Epithelial cell of proximal tubule (primary cell): ENCODE results near the gene NUDT14. TPM values are rescaled to one million over a fixed set of nuclear protein-coding genes. Genes with fewer than 3 reads are reported as not detected.

Source experiments
- DNase-seq: peaks from one replicate; pipeline ENCODE4 v3.0.0-alpha.2; 2011; ENCODE audit warnings: low read depth
- H3K4me3 ChIP-seq: 2 replicates; pipeline ENCODE4 v1.5.1; 2011; ENCODE audit warnings: low read depth, mild to moderate bottlenecking, low read length
- total RNA-seq: library from RNA; depleted of rRNA; stranded (reverse); fragments of >200 nt; gene quantifications from 2 replicates; pipeline ENCODE4 v1.2.3, GENCODE V29; 2015
- TF ChIP-seq, protein P1 (sequence below): conservative IDR thresholded peaks from 2 replicates; pipeline ENCODE4 v1.5.1; 2012; ENCODE audit warnings: low read depth, mild to moderate bottlenecking, low read length

NUDT14 gene
- total RNA-seq, 1 donor from 2014 or later, result 30.2 TPM

DNA sequence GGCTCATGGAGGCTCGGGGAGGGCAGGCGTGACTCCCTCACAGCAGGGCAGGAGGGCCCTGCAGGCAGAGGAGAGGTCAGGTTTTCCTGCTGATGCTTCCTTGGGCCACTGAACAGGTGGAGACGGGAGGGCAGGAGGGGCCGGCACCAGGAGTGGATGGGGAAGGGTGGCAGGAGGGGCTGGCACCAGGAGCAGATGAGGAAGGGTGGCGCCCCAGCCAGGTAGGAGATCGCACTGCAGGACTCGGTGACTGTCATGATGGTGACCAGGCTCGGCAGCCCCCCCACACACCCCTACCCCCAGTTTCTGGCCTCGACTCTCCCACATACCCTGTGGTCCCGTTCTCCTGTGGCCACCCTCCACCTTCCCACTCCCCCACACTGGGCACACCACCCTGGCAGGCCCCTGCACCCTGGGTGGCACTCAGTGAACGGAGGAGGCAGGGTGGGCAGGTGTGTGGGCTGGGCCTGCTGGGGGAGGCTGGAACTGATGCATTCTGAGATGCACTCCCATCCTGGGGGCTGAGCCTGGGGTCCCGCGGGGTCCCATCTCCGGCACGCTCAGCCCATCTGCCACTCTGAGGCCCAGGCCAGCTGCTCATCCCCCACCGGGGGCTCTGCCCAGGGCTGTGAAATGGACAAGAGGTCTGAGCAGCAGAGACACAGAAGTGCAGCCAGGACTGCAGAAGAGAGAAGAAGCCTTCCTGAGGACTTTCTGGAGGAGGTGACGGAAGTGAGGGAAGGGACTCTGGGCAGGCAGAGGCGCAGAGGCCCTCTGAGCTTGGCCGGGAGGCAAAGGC lies 2.8 kb downstream of the NUDT14 start:
- TF ChIP-seq, protein P1, sequence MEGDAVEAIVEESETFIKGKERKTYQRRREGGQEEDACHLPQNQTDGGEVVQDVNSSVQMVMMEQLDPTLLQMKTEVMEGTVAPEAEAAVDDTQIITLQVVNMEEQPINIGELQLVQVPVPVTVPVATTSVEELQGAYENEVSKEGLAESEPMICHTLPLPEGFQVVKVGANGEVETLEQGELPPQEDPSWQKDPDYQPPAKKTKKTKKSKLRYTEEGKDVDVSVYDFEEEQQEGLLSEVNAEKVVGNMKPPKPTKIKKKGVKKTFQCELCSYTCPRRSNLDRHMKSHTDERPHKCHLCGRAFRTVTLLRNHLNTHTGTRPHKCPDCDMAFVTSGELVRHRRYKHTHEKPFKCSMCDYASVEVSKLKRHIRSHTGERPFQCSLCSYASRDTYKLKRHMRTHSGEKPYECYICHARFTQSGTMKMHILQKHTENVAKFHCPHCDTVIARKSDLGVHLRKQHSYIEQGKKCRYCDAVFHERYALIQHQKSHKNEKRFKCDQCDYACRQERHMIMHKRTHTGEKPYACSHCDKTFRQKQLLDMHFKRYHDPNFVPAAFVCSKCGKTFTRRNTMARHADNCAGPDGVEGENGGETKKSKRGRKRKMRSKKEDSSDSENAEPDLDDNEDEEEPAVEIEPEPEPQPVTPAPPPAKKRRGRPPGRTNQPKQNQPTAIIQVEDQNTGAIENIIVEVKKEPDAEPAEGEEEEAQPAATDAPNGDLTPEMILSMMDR, result no peak
- no peak for DNase-seq

DNA sequence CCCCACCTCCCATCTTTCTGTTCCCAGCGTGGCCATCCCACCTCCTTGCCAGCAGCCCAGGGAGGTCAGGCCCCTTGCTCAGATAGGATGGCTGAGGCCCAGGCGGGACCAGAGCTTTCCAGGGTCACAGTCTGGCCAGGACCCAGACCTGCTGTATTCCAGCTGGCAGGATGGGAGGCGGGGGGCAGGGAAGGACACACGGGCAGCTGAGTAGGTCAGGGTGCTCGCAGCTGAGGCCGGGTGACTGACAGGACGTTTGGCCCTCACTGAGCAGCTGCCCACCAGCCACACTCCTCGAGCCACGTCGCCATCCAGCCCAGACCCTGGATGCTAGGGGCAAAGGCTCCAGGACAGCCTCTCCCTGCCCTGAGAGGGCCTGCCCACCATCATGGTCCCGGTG lies 4.0 kb downstream of the NUDT14 start:
- no peak for DNase-seq
- H3K4me3 ChIP-seq, result no peak overlapping the region
- TF ChIP-seq, protein P1, result no peak

More for the DNA sequence above, 2.8 kb downstream of the NUDT14 start:
- H3K4me3 ChIP-seq, result no peak overlapping the region

DNA sequence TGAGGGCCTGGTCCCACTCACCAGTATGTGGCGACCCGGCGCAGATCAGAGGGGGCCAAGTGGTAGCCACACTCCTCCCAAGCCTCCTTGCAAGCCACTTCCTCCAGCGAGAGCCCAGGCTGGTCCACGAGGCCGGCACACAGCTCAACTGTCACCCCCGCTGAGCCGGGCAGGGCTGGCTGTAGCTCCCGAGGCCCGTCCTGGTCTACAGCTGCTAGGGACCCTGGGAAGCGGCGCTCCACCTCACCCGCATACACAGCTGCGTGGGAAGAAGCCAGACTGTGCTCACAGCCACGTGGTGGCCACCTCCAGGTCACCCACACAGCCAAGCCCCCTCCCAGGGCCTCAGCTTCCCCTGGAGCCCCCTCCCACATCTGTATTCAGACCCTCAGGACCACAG lies 4.6 kb downstream of the NUDT14 start:
- H3K4me3 ChIP-seq, result no peak overlapping the region
- TF ChIP-seq, protein P1, result no peak
- DNase-seq, result no peak

DNA sequence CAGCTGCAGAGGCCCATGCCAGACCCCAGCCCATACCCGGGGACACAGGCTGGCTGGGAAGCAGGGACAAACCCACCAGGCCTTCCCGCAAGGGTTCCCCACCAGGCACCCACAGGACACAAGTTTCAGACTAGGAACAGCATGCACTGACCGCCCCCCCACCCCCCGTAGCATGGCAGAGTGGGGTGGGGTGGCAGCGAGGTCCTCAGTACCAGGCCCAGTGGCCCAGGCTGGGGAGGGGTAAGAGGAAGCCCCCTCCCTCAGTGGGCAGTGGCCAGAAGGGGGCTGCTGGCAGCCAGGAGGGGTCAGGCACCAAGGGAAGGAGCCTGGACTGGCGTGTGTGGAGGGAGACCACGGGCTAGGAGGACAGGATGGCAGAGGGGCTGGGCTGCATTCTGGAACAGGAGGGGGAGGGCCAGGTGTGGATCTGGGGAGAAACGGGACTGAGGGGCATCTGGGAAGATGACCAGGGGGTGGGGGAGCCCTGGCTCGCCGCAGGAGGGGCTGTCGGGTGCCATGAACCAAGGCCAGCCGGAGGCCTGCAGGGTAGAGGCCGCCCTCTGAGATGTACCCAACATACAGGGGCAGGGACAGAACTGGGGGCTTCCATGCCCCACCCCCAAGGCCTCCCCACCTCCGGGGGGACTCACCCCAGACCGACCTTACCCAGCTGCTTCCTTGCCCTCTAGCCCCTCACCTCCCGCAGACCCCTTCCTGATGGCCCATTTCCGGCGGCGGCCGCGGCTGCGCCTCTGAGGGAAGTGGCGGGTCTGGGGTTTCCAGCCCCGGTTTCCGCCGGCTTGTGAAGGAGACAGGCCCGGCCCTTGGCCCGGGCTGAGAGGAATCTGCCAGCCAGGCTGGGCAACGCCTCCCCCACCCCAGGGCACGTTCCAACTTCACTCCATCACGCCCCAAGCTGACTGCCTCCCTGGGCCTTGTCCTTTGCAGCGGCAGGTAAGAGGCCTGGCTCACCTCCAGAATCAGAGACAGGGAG lies 6.9 kb downstream of the NUDT14 start:
- TF ChIP-seq, protein P1, result no peak
- no peak for DNase-seq
- H3K4me3 ChIP-seq, result no peak overlapping the region

DNA sequence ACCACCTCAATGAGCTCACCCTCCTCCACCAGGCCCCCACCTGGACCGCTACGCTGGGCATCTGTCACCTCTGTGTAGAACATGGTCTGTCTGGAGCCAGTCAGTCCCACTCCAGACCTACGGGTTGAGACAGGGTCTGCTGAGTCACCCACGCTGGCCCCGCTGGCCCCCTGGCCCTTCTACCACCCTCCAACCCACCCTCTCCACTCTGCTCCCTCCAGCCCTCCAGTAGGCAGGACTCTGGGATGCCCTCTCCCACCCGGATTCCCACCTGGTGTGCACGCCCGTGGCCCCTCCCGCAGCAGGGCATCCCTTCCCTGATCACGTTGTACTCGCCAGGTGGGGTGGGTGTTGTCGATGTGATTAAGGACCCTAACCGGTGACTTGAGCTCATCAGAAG lies 8.0 kb downstream of the NUDT14 start:
- DNase-seq, result no peak
- TF ChIP-seq, protein P1, result no peak
- H3K4me3 ChIP-seq, result no peak overlapping the region

DNA sequence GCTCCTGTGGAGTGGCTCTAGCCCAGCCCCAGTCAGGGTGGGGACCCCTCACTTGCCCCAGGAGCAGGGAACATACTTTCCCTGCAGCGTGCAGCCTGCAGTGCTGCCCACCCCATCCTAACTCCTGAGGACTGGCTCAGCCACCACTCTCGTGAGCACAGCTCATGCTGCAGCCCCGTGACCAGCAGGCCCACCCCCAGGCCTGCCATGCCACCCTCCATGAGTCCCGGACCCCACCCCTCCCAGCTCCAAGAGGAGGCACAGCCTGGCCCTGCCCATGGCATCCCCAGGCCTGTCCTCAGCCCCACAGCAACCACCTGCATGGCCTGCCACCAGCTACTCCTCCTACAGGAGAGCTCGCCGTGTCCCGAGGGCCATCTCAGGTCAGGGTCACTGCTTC lies 8.6 kb downstream of the NUDT14 start:
- TF ChIP-seq, protein P1, result no peak
- no peak overlapping the region for H3K4me3 ChIP-seq
- no peak for DNase-seq
